Neural cell (in vitro differentiated cells): Measurements from ENCODE around the gene PGAM2.

Experiments used
- CTCF ChIP-seq: fragments of 450-650 bp; IDR thresholded peaks from 2 replicates; pipeline ENCODE4 v1.5.1; 2014; ENCODE audit warnings: antibody characterized with exemption, mild to moderate bottlenecking, moderate library complexity; ENCODE audit not compliant: poor library complexity, severe bottlenecking
- EP300 ChIP-seq: fragments of 450-650 bp; conservative IDR thresholded peaks from 2 replicates; pipeline ENCODE4 v1.6.1; 2014; ENCODE audit warnings: antibody characterized with exemption, mild to moderate bottlenecking, moderate library complexity; ENCODE audit not compliant: poor library complexity, severe bottlenecking
- EZH2 ChIP-seq: fragments of 200-600, 300-800 bp; shearing (Covaris generic), sonication (generic); IDR thresholded peaks from 2 replicates; pipeline ENCODE4 v1.6.1; 2014; ENCODE audit warnings: antibody characterized with exemption, low read length, borderline replicate concordance, mild to moderate bottlenecking; ENCODE audit not compliant: insufficient read depth, poor library complexity, severe bottlenecking
- RAD21 ChIP-seq: fragments of 450-650 bp; conservative IDR thresholded peaks from 2 replicates; pipeline ENCODE4 v1.6.1; 2014; ENCODE audit warnings: antibody characterized with exemption, mild to moderate bottlenecking, moderate library complexity

DNA sequence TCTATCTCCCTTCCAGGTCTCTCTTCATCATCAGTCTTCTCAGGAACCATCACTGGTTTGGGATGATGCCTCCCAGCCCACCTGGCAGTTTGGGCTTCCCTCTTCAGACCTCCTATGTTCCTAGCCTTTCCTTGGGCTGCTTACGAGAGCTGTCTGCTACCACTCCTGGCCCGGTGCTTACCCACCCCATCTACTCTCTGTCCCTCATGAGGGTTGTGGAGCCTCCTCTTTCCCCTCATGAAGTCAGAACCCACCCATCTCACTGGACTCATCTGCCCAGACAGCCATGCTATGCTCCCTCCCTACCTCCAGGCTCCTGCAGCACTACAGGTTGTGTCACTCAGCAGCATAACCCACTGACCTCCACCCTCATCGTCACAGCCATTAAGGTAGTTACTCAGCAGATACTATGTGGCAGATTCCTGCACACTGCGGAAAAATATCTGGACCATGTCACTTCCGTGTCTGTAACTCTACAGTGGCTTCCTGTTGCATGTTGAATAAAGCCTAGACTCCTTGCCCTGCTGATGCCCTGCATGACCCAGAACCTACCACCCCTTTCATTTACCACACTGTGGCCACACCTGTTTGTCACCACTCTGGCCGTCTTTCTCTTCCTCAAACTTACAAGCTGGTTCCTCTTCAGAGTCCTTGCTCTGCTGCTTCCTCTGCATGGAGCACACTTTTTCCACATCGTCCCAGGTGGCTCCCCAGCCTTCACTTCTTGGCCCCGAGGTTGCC, 18.9 kb downstream of the PGAM2 start:
- no peak for TF ChIP-seq CTCF
- no peak for TF ChIP-seq EP300
- TF ChIP-seq RAD21 = no peak
- no peak for TF ChIP-seq EZH2
